ENCODE measurements around the gene RPL28. TPM values are rescaled to one million over a fixed set of nuclear protein-coding genes. Genes with fewer than 3 reads are reported as not detected.

Gene RPL28
- total and polyA plus RNA-seq, 2 of the 13 experiments (the other 11 are each of a cell fraction or from before 2014, with no cell fraction given), result 105 to 420 TPM

DNA sequence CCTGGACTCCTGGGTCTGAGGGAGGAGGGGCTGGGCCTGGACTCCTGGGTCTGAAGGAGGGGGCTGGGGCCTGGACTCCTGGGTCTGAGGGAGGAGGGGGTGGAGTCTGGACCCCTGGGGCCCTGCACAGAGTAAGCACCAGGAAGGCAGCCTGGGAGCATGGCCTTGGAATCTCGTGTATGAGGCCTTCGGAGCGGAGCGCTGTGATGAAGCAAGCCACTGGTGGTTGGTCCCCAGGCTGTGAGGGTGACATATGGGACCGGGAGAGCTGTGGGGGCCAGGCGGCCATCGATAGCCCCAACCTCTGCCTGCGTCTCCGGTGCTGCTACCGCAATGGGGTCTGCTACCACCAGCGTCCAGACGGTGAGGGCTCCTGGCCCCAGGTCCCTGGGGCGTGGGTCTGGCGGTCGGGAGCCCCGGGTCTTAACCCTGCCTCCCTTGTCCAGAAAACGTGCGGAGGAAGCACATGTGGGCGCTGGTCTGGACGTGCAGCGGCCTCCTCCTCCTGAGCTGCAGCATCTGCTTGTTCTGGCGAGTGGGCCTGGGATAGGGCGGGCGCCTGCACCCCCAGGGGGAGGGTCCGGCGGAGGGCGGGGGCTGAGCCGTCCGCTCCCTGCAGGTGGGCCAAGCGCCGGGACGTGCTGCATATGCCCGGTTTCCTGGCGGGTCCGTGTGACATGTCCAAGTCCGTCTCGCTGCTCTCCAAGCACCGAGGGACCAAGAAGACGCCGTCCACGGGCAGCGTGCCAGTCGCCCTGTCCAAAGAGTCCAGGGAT is 8.2 kb upstream of the RPL28 start (continued):
- TF ChIP-seq GMEB1 (CRISPR knock-in tag; IDR thresholded peaks at IDR 0.05; ENCODE audit: borderline replicate concordance) (no peak), RFX3 (CRISPR knock-in tag; IDR thresholded peaks at IDR 0.05) (no peak), SAP130 (CRISPR knock-in tag; IDR thresholded peaks at IDR 0.05; ENCODE audit: low read depth) (peak; percentile 50), ZNF549 (CRISPR knock-in tag; IDR thresholded peaks at IDR 0.05) (no peak), ZSCAN20 (CRISPR knock-in tag; IDR thresholded peaks at IDR 0.05; ENCODE audit: borderline replicate concordance) (no peak), FOXJ3 (CRISPR knock-in tag; IDR thresholded peaks at IDR 0.05; ENCODE audit: borderline replicate concordance) (no peak), MAX (IDR thresholded peaks at IDR 0.05) (0 out of 2 replicates have a peak, but pooled peaks have one; percentile 6), SMYD3 (CRISPR knock-in tag; IDR thresholded peaks at IDR 0.05) (no peak), POGZ (CRISPR knock-in tag; IDR thresholded peaks at IDR 0.05) (no peak), ZNF552 (CRISPR knock-in tag; IDR thresholded peaks at IDR 0.05; ENCODE audit: borderline replicate concordance) (no peak), BHLHE40 (IDR thresholded peaks at IDR 0.05; ENCODE audit: low read length) (no peak), ZNF432 (CRISPR knock-in tag; IDR thresholded peaks at IDR 0.05; ENCODE audit: borderline replicate concordance) (no peak), ZNF766 (CRISPR knock-in tag; IDR thresholded peaks at IDR 0.05; ENCODE audit: borderline replicate concordance) (0 out of 2 replicates have a peak, but pooled peaks have one; percentile 38), ZNF563 (CRISPR knock-in tag; IDR thresholded peaks at IDR 0.05) (no peak), ERF (CRISPR knock-in tag; IDR thresholded peaks at IDR 0.05) (no peak), FOXA3 (CRISPR knock-in tag; IDR thresholded peaks at IDR 0.05) (0 out of 2 replicates have a peak, but pooled peaks have one; percentile 6), PHF21A (CRISPR knock-in tag; IDR thresholded peaks at IDR 0.05) (no peak), ZKSCAN8 (CRISPR knock-in tag; IDR thresholded peaks at IDR 0.05; ENCODE audit: borderline replicate concordance) (0 out of 2 replicates have a peak, but pooled peaks have one; percentile 19), ZNF333 (CRISPR knock-in tag; IDR thresholded peaks at IDR 0.05; ENCODE audit: borderline replicate concordance) (no peak), ZNF264 (CRISPR knock-in tag; IDR thresholded peaks at IDR 0.05) (peak; percentile 56; the same call in 1 of the 2 replicates)
- TF ChIP-seq, protein P1, sequence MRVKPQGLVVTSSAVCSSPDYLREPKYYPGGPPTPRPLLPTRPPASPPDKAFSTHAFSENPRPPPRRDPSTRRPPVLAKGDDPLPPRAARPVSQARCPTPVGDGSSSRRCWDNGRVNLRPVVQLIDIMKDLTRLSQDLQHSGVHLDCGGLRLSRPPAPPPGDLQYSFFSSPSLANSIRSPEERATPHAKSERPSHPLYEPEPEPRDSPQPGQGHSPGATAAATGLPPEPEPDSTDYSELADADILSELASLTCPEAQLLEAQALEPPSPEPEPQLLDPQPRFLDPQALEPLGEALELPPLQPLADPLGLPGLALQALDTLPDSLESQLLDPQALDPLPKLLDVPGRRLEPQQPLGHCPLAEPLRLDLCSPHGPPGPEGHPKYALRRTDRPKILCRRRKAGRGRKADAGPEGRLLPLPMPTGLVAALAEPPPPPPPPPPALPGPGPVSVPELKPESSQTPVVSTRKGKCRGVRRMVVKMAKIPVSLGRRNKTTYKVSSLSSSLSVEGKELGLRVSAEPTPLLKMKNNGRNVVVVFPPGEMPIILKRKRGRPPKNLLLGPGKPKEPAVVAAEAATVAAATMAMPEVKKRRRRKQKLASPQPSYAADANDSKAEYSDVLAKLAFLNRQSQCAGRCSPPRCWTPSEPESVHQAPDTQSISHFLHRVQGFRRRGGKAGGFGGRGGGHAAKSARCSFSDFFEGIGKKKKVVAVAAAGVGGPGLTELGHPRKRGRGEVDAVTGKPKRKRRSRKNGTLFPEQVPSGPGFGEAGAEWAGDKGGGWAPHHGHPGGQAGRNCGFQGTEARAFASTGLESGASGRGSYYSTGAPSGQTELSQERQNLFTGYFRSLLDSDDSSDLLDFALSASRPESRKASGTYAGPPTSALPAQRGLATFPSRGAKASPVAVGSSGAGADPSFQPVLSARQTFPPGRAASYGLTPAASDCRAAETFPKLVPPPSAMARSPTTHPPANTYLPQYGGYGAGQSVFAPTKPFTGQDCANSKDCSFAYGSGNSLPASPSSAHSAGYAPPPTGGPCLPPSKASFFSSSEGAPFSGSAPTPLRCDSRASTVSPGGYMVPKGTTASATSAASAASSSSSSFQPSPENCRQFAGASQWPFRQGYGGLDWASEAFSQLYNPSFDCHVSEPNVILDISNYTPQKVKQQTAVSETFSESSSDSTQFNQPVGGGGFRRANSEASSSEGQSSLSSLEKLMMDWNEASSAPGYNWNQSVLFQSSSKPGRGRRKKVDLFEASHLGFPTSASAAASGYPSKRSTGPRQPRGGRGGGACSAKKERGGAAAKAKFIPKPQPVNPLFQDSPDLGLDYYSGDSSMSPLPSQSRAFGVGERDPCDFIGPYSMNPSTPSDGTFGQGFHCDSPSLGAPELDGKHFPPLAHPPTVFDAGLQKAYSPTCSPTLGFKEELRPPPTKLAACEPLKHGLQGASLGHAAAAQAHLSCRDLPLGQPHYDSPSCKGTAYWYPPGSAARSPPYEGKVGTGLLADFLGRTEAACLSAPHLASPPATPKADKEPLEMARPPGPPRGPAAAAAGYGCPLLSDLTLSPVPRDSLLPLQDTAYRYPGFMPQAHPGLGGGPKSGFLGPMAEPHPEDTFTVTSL (CRISPR knock-in tag; IDR thresholded peaks at IDR 0.05; ENCODE audit: borderline replicate concordance), result no peak
- TF ChIP-seq, protein P2, sequence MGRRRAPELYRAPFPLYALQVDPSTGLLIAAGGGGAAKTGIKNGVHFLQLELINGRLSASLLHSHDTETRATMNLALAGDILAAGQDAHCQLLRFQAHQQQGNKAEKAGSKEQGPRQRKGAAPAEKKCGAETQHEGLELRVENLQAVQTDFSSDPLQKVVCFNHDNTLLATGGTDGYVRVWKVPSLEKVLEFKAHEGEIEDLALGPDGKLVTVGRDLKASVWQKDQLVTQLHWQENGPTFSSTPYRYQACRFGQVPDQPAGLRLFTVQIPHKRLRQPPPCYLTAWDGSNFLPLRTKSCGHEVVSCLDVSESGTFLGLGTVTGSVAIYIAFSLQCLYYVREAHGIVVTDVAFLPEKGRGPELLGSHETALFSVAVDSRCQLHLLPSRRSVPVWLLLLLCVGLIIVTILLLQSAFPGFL (CRISPR knock-in tag; IDR thresholded peaks at IDR 0.05), result no peak

Data from HepG2 (cell line).